HEK293T (cell line): ENCODE data around the gene CELA2A.
"Not testable (repeated sequence)": the region's sequence is repeated elsewhere in the genome, so short reads cannot be mapped to it uniquely, and the experiment has no call there.

ENCODE experiments used
- CTCF ChIA-PET: fragments of 350-600 bp; formaldehyde crosslinking; extraction: SDS; loops from one replicate; lab custom pipeline; 2021; ENCODE audit warnings: antibody characterized with exemption, inconsistent platforms; lab: Yijun Ruan, JAX
- POLR2A ChIA-PET: fragments of 350-600 bp; formaldehyde crosslinking; extraction: SDS; loops from one replicate; lab custom pipeline; 2020; ENCODE audit warnings: antibody characterized with exemption, inconsistent platforms; lab: Yijun Ruan, JAX
- DNase-seq: peaks from one replicate; pipeline ENCODE4 v3.0.0; 2012; ENCODE audit warnings: mixed read lengths; ENCODE audit errors: extremely low spot score
- ARNT ChIP-seq: fragments of 450-650 bp; IDR thresholded peaks from 2 replicates; pipeline ENCODE4 v1.6.1; 2017; ENCODE audit warnings: mild to moderate bottlenecking
- BHLHE40 ChIP-seq: fragments of 450-650 bp; IDR thresholded peaks from 2 replicates; pipeline ENCODE4 v1.6.1; 2016; ENCODE audit warnings: mild to moderate bottlenecking, moderate library complexity, borderline replicate concordance
- CTBP1 ChIP-seq: fragments of 450-650 bp; IDR thresholded peaks from 2 replicates; pipeline ENCODE4 v1.6.1; 2016; ENCODE audit warnings: borderline replicate concordance
- ELF4 ChIP-seq: fragments of 450-650 bp; IDR thresholded peaks from 2 replicates; pipeline ENCODE4 v1.6.1; 2017; ENCODE audit warnings: antibody characterized with exemption
- FOXA1 ChIP-seq: fragments of 450-650 bp; IDR thresholded peaks from 2 replicates; pipeline ENCODE4 v1.6.1; 2016; ENCODE audit warnings: mild to moderate bottlenecking
- FOXK2 ChIP-seq: fragments of 450-650 bp; IDR thresholded peaks from 2 replicates; pipeline ENCODE4 v1.6.1; 2016; ENCODE audit warnings: mild to moderate bottlenecking
- FOXM1 ChIP-seq: fragments of 450-650 bp; IDR thresholded peaks from 2 replicates; pipeline ENCODE4 v1.6.1; 2017; ENCODE audit warnings: mild to moderate bottlenecking, borderline replicate concordance
- HDGF ChIP-seq: fragments of 450-650 bp; IDR thresholded peaks from 2 replicates; pipeline ENCODE4 v1.6.1; 2017; ENCODE audit warnings: antibody characterized with exemption, borderline replicate concordance
- L3MBTL2 ChIP-seq: fragments of 450-650 bp; conservative IDR thresholded peaks from 2 replicates; pipeline ENCODE4 v1.6.1; 2016; ENCODE audit warnings: mild to moderate bottlenecking
- LEF1 ChIP-seq: fragments of 450-650 bp; IDR thresholded peaks from 2 replicates; pipeline ENCODE4 v1.6.1; 2017; ENCODE audit warnings: mild to moderate bottlenecking, borderline replicate concordance
- NFRKB ChIP-seq: fragments of 450-650 bp; IDR thresholded peaks from 2 replicates; pipeline ENCODE4 v1.6.1; 2016; ENCODE audit warnings: mild to moderate bottlenecking, moderate library complexity
- PKNOX1 ChIP-seq: fragments of 450-650 bp; IDR thresholded peaks from 2 replicates; pipeline ENCODE4 v1.6.1; 2016
- SP1 ChIP-seq: fragments of 450-650 bp; IDR thresholded peaks from 2 replicates; pipeline ENCODE4 v1.6.1; 2017
- SUZ12 ChIP-seq: fragments of 450-650 bp; IDR thresholded peaks from 2 replicates; pipeline ENCODE4 v1.6.1; 2016; ENCODE audit warnings: mild to moderate bottlenecking
- TARDBP ChIP-seq: fragments of 450-650 bp; IDR thresholded peaks from 2 replicates; pipeline ENCODE4 v1.6.1; 2016
- ZNF384 ChIP-seq: fragments of 450-650 bp; IDR thresholded peaks from 2 replicates; pipeline ENCODE4 v1.6.1; 2016

Gene CELA2A

GRCh38 chr1:15519625-15520024 is 63.1 kb downstream of the CELA2A start:
- CTCF ChIA-PET, result no interaction called here
- DNase-seq, result no peak
- POLR2A ChIA-PET, result no interaction called here
- no peak for TF ChIP-seq SP1
- TF ChIP-seq FOXK2, result no peak
- TF ChIP-seq L3MBTL2, result no peak
- no peak for TF ChIP-seq CTBP1
- TF ChIP-seq BHLHE40, result no peak
- TF ChIP-seq ZNF384, result no peak
- no peak for TF ChIP-seq TARDBP
- no peak for TF ChIP-seq FOXA1
- no peak for TF ChIP-seq SUZ12
- TF ChIP-seq ELF4, result no peak
- no peak for TF ChIP-seq HDGF
- no peak for TF ChIP-seq LEF1
- no peak for TF ChIP-seq FOXM1
- TF ChIP-seq PKNOX1, result no peak
- no peak for TF ChIP-seq ARNT
- TF ChIP-seq NFRKB, result no peak

GRCh38 chr1:15521206-15521906 is 64.8 kb downstream of the CELA2A start:
- DNase-seq, POLR2A ChIA-PET, CTCF ChIA-PET: not testable (repeated sequence)
